GDM1 (cell line): ENCODE results near the gene CCDC92.
A peak's percentile ranks its signal among the peaks of the same experiment; 100 is the strongest.

Experiments used
- DNase-seq: peaks from one replicate; lab custom pipeline; 2025; lab: John Stamatoyannopoulos, UW

CCDC92 gene

GRCh38 chr12:123910057-123910456 is 62.6 kb downstream of the CCDC92 start:
- DNase-seq: no peak

DNA sequence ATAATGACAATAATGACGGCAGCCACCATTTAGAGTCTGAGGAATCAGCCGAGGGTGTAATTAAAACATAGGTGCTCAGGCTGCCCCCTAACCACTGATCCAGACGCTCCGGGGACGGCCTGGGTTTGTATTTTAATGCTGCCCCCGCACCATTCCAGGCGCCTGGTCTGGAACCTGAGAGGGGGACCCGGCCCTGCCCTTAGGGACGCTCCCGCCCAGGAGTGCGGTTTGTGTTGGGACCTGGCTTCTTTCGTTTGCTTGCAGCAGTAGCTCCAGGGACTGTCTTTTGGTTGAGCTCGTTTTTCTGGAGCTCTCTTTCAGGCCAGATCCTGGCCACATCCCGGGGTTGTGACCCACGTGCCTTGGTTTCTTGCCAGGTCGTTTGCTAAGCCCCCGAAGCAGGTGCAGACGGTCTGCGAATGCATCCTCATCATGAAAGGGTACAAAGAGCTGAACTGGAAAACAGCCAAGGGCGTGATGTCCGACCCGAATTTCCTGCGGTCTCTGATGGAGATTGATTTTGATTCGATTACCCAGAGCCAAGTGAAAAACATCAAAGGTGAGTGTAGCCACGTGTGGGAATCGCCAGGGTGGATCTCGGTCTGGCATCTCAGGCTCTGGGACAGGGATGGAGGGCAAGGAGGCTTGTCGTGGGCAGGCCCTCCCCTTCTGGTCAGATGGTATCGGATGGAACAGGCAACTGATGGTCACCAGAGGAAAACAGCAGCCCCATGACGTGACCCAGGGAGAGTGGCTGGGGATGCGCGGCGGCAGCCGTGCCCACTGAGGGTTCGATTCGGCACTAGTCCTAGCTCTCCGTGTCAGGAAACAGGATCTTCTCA is 63.5 kb downstream of the CCDC92 start:
- no peak for DNase-seq

DNA sequence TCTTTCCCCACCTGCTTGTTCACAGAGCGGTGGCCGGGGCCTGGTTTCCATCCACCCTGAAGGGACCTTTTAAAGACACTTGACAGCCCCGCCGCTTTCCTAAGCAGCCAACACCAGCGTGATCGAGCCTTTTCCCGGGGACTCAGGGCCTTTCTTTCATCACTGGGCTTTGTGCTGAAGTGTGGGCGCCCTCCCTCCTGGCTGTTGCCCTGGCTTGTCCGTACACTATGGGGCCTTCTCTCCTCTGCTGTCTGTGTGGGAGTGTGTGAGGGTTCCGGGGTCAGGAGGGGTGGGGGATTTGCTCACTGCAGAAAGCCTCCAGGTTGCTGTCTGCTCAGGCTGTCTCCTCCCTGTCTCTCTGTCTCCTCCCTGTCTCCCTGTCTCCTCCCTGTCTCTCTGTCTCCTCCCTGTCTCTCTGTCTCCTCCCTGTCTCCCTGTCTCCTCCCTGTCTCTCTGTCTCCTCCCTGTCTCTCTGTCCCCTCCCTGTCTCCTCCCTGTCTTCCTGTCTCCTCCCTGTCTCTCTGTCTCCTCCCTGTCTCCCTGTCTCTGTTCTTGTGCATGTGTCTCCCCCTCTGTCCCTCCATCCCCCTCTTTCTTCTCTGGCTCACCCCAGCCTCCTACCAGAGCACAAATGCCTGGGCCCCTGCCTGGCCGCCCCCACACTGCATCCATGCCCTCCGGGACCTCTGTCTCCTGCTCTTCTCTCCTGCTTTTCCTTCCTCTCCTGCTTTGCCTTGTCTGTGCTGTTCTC is 64.7 kb downstream of the CCDC92 start:
- DNase-seq: no peak

- no peak for DNase-seq
These were observed 65.8 kb downstream of the CCDC92 start for GRCh38 chr12:123906711-123907420.

GRCh38 chr12:123905319-123905925 is 67.2 kb downstream of the CCDC92 start:
- peak; percentile 5 for DNase-seq

DNA sequence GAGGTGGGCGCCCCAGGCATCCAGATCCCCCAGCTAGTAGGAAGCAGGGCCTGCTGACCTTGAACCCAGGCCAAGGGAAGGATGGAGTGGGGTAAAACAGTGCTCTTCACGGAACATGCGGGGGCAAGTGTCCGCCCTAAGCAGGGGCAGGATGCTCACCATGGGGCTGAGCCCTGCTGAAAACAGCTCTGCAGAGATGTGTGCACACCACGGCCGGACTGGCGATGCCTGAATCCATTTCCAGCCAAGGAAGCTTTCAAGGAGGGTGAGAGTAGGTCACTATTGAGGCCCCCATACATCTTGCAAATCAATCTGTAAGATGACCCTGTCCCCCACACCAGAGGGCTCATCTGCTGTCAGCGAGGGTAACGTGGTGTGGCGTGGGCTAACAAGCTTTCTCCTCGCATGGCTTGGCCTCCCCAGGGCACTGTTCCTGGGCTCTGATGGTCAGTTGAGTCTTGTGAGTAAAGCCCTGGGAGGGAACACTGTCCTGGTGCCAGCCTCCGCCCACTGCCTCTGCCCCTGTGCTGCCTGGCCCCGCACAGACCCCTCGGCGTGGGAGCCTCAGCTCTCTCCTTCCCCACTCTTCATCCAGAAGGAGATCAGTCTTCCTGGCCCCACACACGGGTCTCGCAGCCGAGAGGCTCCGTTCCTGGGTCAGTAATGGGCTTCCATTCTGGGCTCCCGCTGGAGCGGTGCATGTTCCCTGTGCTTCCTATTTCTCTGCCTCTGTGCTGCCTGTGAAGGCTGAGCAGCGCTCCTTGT is 69.1 kb downstream of the CCDC92 start:
- DNase-seq: no peak

DNA sequence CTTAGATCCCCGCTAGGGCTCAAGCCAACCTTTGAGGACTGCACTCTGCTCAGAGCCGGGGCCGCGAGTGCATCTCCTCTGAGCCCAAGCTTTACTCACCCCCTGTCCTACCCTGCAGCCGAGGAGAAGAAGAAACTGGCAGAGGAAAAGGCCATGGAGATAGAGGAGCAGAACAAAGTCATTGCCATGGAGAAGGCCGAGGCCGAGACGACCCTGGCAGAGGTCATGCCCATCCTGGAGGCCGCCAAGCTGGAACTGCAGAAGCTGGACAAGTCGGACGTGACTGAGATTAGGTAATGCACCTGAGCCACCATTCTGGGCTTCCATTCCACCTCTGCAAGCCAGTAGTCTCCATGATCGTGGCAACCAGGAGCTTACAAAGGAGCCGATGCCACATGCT is 69.8 kb downstream of the CCDC92 start:
- DNase-seq: no peak

GRCh38 chr12:123900871-123901376 is 71.7 kb downstream of the CCDC92 start:
- peak; percentile 41 for DNase-seq

- DNase-seq: no peak
These were observed 73.3 kb downstream of the CCDC92 start for GRCh38 chr12:123899368-123899767.

DNA sequence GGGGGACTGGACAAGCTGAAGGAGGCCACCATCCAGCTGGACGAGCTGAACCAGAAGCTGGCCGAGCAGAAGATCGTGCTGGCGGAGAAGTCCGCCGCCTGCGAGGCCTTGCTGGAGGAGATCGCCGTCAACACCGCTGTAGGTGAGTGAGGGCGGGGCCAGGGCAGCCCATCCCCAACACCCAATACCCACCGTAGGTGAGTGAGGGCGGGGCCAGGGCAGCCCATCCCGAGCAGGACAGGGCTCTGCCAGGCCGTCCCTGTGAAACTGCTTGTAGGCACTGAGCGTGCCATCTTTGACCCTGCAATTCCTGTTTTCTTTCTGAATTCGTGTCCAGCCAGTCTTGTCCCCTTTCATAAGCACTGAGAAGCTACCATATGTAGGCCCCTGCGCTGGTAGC is 74.0 kb downstream of the CCDC92 start:
- no peak for DNase-seq

DNA sequence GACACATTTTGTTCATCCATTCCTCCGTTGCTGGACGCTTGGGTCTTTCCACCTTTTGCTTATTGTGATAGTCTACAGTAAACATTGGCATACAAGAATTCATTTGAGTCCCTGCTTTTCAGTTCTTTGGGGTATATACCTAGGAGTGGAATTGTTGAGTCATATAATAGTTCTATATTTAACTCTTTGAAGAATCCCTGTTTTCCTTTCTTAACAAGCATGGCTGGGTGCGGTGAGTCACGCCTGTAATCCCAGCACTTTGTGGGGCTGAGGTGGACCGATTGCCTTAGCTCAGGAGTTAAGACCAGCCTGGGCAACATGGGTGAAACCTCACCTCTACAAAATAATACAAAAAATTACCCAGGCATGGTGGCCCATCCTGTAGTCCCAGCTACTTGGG is 75.4 kb downstream of the CCDC92 start:
- no peak for DNase-seq

- no peak for DNase-seq
These were observed 75.9 kb downstream of the CCDC92 start for GRCh38 chr12:123896767-123897166.

DNA sequence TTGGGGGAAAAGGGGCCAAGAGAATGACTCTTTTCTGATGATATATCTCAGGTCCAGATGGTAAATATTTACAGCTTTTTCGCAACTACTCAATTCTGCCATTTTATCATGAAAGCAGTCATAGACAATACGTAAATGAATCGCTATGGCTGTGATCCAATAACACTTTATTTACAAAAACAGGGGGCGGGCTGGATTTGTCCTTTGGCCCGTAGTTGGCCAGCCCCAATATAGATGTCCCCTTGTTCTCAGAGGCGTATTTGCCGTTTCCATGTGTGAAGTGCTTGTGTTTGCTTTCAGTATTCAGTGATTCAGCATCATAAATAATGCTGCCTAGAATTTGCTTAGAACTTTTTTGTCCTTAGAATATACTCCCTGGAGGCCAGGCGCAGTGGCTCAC is 77.2 kb downstream of the CCDC92 start:
- DNase-seq: no peak

- no peak for DNase-seq
These were observed 77.7 kb downstream of the CCDC92 start for GRCh38 chr12:123894823-123895345.

DNA sequence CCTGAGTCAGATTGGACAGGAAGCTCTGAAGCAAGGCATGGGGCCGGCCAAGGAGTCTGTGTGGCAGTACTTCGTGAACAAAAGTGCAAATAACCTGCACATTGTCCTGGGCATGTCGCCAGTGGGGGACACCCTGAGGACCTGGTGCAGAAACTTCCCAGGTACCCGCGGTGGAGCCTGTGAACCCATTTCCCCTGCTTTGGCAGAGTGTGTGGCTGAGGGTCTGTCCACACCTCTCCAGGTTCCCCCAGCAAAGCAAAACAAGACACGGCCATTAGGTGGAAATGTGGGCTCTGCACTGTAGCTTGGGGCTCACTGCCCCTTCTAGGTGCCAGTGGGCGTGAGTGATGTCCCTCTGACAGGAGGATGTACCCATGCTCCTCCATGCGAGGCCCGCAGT is 79.4 kb downstream of the CCDC92 start:
- DNase-seq: no peak

DNA sequence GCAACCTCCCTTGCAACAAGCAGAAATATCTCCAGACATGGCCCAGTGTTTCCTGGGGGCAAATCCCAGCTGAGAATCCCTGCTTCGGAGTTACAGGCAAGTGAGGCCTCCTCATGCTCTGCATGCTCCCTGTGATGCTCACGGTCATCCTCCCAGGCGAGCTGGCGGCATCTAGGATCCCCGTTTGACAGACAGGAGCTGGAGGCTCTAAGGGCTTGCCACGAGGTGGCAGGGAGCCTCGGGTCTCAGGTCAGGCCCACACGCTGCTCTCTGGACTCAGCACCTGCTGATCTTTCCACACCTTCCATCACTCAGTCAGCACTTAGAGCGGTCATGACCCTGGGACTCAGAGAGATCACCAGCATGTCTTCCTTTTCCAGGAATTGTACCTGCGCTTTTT is 79.8 kb downstream of the CCDC92 start:
- DNase-seq: no peak

DNA sequence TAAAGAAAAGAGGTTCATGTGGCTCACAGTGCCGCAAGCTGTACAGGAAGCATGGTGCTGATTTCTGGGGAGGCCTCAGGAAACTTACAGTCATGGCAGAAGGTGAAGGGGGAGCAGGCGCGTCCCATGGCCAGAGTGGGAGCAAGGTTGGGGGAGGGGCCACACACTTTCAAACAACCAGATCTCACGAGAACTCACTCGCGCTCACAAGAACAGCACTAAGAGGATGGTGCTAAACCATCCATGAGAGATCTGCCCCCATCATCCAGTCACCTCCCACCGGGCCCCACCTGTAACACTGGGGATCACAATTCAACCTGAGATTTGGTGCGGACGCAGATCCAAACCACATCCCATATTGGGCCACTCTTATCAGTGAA is 80.5 kb downstream of the CCDC92 start:
- no peak for DNase-seq

DNA sequence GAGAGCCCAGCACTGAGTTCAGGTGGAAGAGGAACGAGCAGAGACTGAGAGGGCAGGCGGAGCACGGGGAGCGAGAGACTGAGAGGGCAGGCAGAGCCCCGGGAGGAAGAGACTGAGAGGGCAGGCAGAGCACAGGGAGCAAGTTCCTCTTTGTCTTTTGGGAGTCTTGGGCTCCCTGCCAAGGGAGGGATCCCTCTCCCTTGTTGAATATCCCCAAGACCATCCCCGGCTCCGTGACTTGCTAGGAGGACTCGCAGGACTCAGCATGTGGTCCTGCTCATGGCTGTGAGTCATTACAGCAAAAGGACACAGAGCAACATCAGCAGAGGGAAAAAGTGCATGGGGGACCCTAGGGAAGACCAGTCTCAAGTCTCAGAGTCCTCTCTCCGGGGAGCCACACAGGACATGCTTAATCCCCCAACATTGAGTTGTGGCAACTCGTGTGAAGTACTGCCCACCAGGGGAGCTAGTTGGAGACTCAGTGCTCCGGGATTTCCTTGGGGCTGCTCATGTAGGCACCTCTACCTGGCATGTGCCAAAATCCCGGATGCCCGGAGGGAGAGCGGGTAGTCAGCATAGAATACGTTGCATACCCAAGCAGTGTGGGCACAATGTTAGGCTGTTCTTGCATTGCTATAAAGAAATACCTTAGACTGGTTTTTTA is 81.0 kb downstream of the CCDC92 start:
- no peak for DNase-seq

GRCh38 chr12:123891011-123891410 is 81.6 kb downstream of the CCDC92 start:
- DNase-seq: no peak

DNA sequence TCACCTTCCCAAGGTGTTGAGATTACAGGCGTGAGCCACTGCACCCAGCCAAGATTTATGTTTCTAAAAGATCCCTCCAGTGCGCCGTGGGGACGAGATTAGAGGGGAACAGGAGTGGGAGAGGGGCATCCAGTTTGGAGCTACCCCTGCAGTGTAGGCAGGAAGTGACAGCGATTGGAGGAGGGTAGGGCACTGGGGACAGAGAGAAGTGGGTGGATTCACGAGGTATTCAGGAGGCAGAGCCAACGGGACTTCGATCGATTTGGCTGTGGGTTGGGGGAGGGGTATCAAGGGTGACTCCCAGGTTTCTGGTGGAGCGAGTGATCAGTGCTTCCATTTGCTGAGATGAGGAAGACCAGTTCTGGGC is 82.1 kb downstream of the CCDC92 start:
- DNase-seq: no peak
